Activated CD8-positive, alpha-beta T cell treated with anti-CD3 and anti-CD28 coated beads for 36 hours (primary cell): ENCODE results near the gene SIT1. TPM values are rescaled to one million over a fixed set of nuclear protein-coding genes. Genes with fewer than 3 reads are reported as not detected.
A peak's percentile ranks its signal among the peaks of the same experiment; 100 is the strongest.

ENCODE experiments used
- ATAC-seq: fragments of 200-7000 bp; cut with Tn5 transposase; one replicate; pipeline ENCODE4 v1.10.0; 2021; ENCODE audit warnings: mild to moderate bottlenecking, moderate library complexity
- CTCF ChIA-PET: fragments of 350-600 bp; sonication (Branson Sonifier 250); formaldehyde crosslinking; loops from one replicate; lab custom pipeline; 2021; ENCODE audit warnings: antibody characterized with exemption; lab: Charles Lee
- POLR2A ChIA-PET: fragments of 350-600 bp; sonication (Branson Sonifier 250); formaldehyde crosslinking; loops from one replicate; lab custom pipeline; 2021; ENCODE audit warnings: antibody characterized with exemption; lab: Charles Lee
- DNase-seq: peaks from one replicate; pipeline ENCODE4 v3.0.0-alpha.2; 2020
- H3K27ac Mint-ChIP-seq: one replicate; pipeline ENCODE4 v1.8.0; 2021; ENCODE audit warnings: mild to moderate bottlenecking, mixed read lengths
- H3K27me3 Mint-ChIP-seq: one replicate; pipeline ENCODE4 v1.8.0; 2021; ENCODE audit warnings: mixed read lengths
- H3K36me3 Mint-ChIP-seq: one replicate; pipeline ENCODE4 v1.8.0; 2021; ENCODE audit warnings: low read depth, mixed read lengths
- H3K4me1 Mint-ChIP-seq: one replicate; pipeline ENCODE4 v1.8.0; 2021; ENCODE audit warnings: low read depth, mixed read lengths
- H3K4me3 Mint-ChIP-seq: one replicate; pipeline ENCODE4 v1.8.0; 2021; ENCODE audit warnings: mild to moderate bottlenecking, moderate library complexity, mixed read lengths
- H3K9me3 Mint-ChIP-seq: one replicate; pipeline ENCODE4 v1.8.0; 2021; ENCODE audit warnings: mixed read lengths
- intact Hi-C: fragments of 100-400 bp; cut with micrococcal nuclease; formaldehyde crosslinking; loops from one replicate; pipeline ENCODE4 v1.10.0; 2022
- total RNA-seq, 2 experiments: library from RNA; stranded (reverse); gene quantifications; one replicate each; pipeline ENCODE4 v1.2.3, GENCODE V29; 2021
- TF ChIP-seq, protein P1 (sequence below): fragments of 200-600 bp; IDR thresholded peaks from one replicate; pipeline ENCODE4 v1.8.0; 2022; ENCODE audit warnings: antibody characterized with exemption, mild to moderate bottlenecking

SIT1 gene
- total RNA-seq, 2 experiments from 2014 or later: 99.9 to 102 TPM

DNA sequence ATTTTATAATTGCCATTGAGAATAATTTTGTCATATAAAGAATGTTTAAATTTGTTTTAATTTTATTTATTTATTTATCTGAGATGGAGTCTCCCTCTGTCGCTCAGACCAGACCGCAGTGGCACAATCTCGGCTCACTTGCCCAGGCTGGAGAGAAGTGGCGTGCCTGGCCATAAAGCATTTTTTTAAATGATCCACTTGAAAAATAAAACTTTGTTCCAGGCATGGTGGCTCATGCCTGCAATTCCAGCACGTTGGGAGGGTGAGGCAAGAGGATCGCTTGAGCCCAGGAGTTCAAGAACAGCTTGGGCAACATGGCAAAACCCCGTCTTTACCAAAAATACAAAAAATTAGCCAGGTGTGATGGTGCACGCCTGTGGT is 2.1 kb upstream of the SIT1 start:
- ATAC-seq (no peak), DNase-seq (no peak)
- TF ChIP-seq, protein P1, sequence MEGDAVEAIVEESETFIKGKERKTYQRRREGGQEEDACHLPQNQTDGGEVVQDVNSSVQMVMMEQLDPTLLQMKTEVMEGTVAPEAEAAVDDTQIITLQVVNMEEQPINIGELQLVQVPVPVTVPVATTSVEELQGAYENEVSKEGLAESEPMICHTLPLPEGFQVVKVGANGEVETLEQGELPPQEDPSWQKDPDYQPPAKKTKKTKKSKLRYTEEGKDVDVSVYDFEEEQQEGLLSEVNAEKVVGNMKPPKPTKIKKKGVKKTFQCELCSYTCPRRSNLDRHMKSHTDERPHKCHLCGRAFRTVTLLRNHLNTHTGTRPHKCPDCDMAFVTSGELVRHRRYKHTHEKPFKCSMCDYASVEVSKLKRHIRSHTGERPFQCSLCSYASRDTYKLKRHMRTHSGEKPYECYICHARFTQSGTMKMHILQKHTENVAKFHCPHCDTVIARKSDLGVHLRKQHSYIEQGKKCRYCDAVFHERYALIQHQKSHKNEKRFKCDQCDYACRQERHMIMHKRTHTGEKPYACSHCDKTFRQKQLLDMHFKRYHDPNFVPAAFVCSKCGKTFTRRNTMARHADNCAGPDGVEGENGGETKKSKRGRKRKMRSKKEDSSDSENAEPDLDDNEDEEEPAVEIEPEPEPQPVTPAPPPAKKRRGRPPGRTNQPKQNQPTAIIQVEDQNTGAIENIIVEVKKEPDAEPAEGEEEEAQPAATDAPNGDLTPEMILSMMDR: no peak
- Mint-ChIP-seq H3K27ac (no peak overlapping the region), H3K36me3 (peaks cover 22% of the 10 kb centered on the region), H3K4me1 (peaks cover 49% of the 10 kb centered on the region), H3K27me3 (peaks cover under 1% of the 10 kb centered on the region), H3K9me3 (no peaks in the 10 kb centered on the region), H3K4me3 (no peak overlapping the region)
- POLR2A ChIA-PET: no interaction called here
- CTCF ChIA-PET: interaction anchor here (1.9 kb wide), 1 partner anchor 14 kb away, joined by 4 read pairs; no protein-coding TSS in a partner anchor
- intact Hi-C loops: loop anchor here (10.0 kb wide), 1 partner anchor 162 kb away; the partner anchor contains the start of genes HINT2 and SPAG8

DNA sequence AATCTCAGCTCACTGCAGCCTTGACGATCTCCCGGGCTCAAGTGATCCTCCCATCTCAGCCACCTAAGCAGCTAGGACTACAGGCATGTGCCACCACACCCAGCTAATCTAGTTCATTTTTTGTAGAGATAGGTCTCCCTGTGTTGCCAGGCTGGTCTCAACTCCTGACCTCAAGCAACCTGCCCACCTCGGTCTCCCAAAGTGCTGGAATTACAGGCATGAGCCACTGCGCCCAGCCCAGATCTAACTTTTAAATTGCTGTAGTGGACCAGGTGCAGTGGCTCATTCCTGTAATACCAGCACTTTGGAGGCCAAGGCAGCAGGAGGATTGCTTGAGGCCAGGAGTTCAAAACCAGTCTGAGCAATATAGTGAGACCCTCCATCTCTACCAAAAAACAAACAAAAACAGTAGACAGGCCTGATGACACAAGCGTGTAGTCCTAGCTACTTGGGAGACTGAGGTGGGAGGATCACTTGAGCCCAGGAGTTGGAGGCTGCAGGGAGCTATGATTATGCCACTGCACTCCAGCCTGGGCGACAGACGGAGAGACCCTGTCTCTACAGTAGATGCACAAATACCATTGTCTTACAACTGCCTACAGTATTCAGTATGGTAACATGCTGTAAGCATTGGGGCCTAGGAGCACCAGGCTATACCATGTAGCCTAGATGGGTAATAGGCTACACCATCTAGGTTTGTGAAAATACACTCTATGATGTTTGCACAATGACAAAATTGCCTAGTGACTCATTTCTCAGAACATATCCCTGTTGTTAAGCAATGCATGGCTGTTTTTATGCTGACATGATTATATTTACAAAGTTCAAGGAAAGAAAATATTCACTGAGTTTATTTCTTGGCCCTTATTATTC is 1.5 kb upstream of the SIT1 start:
- ChIA-PET CTCF (interaction anchor here (1.9 to 7.7 kb wide), 2 partner anchors 13 to 41 kb away, joined by 4 to 62 read pairs; no protein-coding TSS in a partner anchor), POLR2A (interaction anchor here (0.6 kb wide), 1 partner anchor 12 kb away, joined by 3 read pairs; the partner anchor contains the start of gene ARHGEF39)
- Mint-ChIP-seq H3K36me3 (peaks cover 21% of the 10 kb centered on the region), H3K4me3 (peak overlapping the region; percentile 85), H3K4me1 (peaks cover 50% of the 10 kb centered on the region), H3K9me3 (no peaks in the 10 kb centered on the region), H3K27ac (peak overlapping the region; percentile 96), H3K27me3 (no peaks in the 10 kb centered on the region)
- TF ChIP-seq, protein P1: no peak
- DNase-seq (no peak), ATAC-seq (no peak)
- intact Hi-C loops: loop anchor here (10.0 kb wide), 1 partner anchor 163 kb away; the partner anchor contains the start of genes HINT2 and SPAG8

DNA sequence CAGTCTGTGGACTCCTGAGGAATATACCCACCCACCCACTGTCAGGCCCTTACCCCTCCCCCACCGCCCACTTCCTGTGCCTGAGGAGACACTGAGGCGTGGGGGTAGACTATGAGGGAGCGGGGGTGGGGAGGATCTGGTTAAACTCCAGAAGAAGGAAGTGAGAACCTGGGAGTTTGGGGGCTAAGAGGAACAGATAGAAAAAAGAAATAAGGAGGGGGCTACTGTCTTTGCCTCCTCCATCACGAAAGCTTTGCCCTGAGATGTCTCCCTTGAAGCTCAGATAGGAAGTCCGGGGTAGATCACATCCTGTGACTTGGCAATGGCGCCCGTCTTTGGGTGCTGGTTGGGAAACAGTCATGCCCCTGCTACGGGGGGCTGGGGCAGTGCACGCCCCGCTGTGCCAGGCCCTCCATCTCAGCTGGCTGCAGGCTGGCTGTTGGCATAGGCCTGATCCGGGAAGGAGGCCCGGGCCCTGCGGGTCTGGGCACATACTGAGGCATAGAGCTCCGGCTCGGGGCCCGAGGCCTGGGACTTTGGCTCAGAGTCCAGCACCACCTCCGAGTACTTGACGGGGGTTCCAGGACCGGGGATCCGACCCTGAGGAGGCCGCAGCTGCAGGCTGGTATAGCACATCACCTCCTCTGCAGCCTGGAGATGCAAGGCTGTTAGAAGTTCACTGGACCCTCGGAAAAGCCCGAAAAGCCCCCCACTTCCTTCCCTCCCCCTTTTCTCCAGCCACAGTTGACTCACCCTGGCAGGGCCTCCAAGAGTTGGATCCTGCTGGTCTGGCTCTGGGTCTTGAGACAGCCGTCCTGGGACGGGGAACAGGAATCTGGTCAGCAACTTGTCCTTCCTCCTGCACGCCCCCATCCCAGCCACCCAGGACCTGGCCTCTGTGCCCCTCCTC is 1.0 kb downstream of the SIT1 start:
- DNase-seq (peak; percentile 66), ATAC-seq (peak; percentile 7)
- peak overlapping the region; percentile 85 for H3K4me3 Mint-ChIP-seq
- H3K4me1 Mint-ChIP-seq: peaks cover 43% of the 10 kb centered on the region
- ChIA-PET CTCF (interaction anchor here (1.0 to 7.7 kb wide), 10 partner anchors 9 to 81 kb away, joined by 3 to 98 read pairs (median 24); partner anchors contain the start of genes CCDC107, CD72 and RMRP), POLR2A (interaction anchor here (1.2 to 6.4 kb wide), 6 partner anchors 7 to 81 kb away, joined by 3 to 64 read pairs (median 4); partner anchors contain the start of genes CCDC107 and RMRP)
- intact Hi-C loops: loop anchor here (2.0 to 10.0 kb wide), 2 partner anchors 31 to 165 kb away; partner anchors contain the start of genes CD72, HINT2 and SPAG8
- TF ChIP-seq, protein P1: no peak
- H3K27ac Mint-ChIP-seq: peak overlapping the region; percentile 96
- peaks cover 25% of the 10 kb centered on the region for H3K36me3 Mint-ChIP-seq
- H3K27me3 Mint-ChIP-seq: no peaks in the 10 kb centered on the region
- H3K9me3 Mint-ChIP-seq: no peaks in the 10 kb centered on the region

DNA sequence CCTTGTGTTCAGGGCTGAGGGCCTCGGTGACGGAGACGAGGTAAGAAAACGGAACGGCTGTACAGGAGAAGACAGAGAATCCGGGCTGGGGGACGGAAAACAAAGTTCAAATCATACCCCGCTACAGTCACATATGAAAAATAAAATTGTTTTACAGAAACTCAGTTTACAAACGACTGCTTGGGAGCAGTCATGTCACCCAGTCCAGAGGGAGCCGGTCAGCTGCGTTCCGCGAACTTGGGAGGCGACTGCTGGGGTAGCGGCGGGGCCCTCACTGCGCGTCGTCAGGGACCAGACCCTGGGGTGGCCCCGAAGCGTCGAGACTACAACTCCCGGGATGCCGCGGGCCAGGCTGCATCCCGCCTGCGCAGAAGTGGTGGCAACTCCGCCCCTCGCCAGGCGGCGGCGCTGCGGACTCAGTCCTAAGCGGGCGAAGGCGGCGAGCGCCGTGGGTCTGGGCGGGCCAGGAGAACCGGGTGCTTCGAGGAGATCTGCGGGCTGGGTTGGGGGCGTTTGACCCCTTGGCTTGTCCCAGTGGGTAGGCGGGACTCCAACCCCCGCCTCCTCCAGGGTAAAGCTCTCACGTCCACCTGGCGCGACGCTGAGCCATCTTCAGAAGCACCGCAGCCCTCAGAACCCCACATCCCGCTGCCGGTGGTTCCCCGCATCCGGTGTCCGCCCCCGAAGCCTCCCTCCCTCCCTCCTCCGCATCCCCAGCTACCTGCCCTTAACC is 4.0 kb downstream of the SIT1 start:
- H3K9me3 Mint-ChIP-seq: no peaks in the 10 kb centered on the region
- peak overlapping the region; percentile 79 for H3K27ac Mint-ChIP-seq
- TF ChIP-seq, protein P1: peak; percentile 83
- peaks cover 44% of the 10 kb centered on the region for H3K4me1 Mint-ChIP-seq
- POLR2A ChIA-PET: interaction anchor here (0.7 to 6.4 kb wide), 13 partner anchors 8 to 85 kb away, joined by 3 to 64 read pairs (median 4); partner anchors contain the start of genes CA9, CCDC107, CD72 and CREB3
- no peaks in the 10 kb centered on the region for H3K27me3 Mint-ChIP-seq
- H3K4me3 Mint-ChIP-seq: peak overlapping the region; percentile 85
- ATAC-seq (peak; percentile 84), DNase-seq (peak; percentile 94)
- H3K36me3 Mint-ChIP-seq: peaks cover 35% of the 10 kb centered on the region
- intact Hi-C loops: no loop called here
- CTCF ChIA-PET: interaction anchor here (0.6 to 7.7 kb wide), 21 partner anchors 10 to 166 kb away, joined by 3 to 98 read pairs (median 5); partner anchors contain the start of genes ARHGEF39, CCDC107, CD72 and CREB3
